CD8-positive, alpha-beta memory T cell (primary cell): Measurements from ENCODE around the gene RPS5. TPM values are rescaled to one million over a fixed set of nuclear protein-coding genes. Genes with fewer than 3 reads are reported as not detected.
A peak's percentile ranks its signal among the peaks of the same experiment; 100 is the strongest.

ENCODE experiments used
- CTCF ChIA-PET: fragments of 350-600 bp; sonication (Branson Sonifier 250); formaldehyde crosslinking; loops from one replicate; lab custom pipeline; 2021; ENCODE audit warnings: antibody characterized with exemption; lab: Charles Lee
- POLR2A ChIA-PET: fragments of 350-600 bp; sonication (Branson Sonifier 250); formaldehyde crosslinking; loops from one replicate; lab custom pipeline; 2021; ENCODE audit warnings: antibody characterized with exemption; lab: Charles Lee
- DNase-seq, 5 donors: peaks; one replicate each; pipeline versions ENCODE4 v3.0.0 to v3.0.0-alpha.2; 2020 to 2022; ENCODE audit warnings: mixed read lengths in 1 of 5
- H3K27ac ChIP-seq: one replicate; pipeline ENCODE4 v1.7.0; 2013; ENCODE audit warnings: low read depth, mild to moderate bottlenecking, low read length, moderate library complexity
- H3K27me3 ChIP-seq: 2 replicates; pipeline ENCODE4 v1.7.0; 2013; ENCODE audit warnings: low read length, mild to moderate bottlenecking; ENCODE audit not compliant: insufficient read depth, poor library complexity, severe bottlenecking
- H3K36me3 ChIP-seq: 2 replicates; pipeline ENCODE4 v1.7.0; 2013; ENCODE audit warnings: mild to moderate bottlenecking, low read length, moderate library complexity; ENCODE audit not compliant: insufficient read depth
- H3K4me1 ChIP-seq: 2 replicates; pipeline ENCODE4 v1.7.0; 2013; ENCODE audit warnings: mild to moderate bottlenecking, low read length, moderate library complexity; ENCODE audit not compliant: insufficient read depth
- H3K4me3 ChIP-seq: 2 replicates; pipeline ENCODE4 v1.7.0; 2013; ENCODE audit warnings: mild to moderate bottlenecking, low read length
- H3K9me3 ChIP-seq: 2 replicates; pipeline ENCODE4 v1.7.0; 2013; ENCODE audit warnings: mild to moderate bottlenecking, low read length
- H3K27ac Mint-ChIP-seq, 8 donors: one replicate each; pipeline ENCODE4 v1.8.0; 2020 to 2021; ENCODE audit warnings: mixed read lengths in 8 of 8, mild to moderate bottlenecking in 6 of 8, inconsistent platforms in 3 of 8, moderate library complexity in 3 of 8
- H3K27me3 Mint-ChIP-seq, 2 donors: one replicate each; pipeline ENCODE4 v1.8.0; 2020 to 2021; ENCODE audit warnings: mixed read lengths in 2 of 2, mild to moderate bottlenecking in 1 of 2, moderate library complexity in 1 of 2
- H3K36me3 Mint-ChIP-seq, 3 donors: one replicate each; pipeline ENCODE4 v1.8.0; 2020 to 2021; ENCODE audit warnings: mixed read lengths in 3 of 3, inconsistent platforms in 1 of 3, mild to moderate bottlenecking in 1 of 3
- H3K4me1 Mint-ChIP-seq, 3 donors: one replicate each; pipeline ENCODE4 v1.8.0; 2020 to 2021; ENCODE audit warnings: mixed read lengths in 3 of 3, inconsistent platforms in 1 of 3, mild to moderate bottlenecking in 1 of 3
- H3K4me3 Mint-ChIP-seq, 7 donors: one replicate each; pipeline ENCODE4 v1.8.0; 2020 to 2021; ENCODE audit warnings: mixed read lengths in 7 of 7, mild to moderate bottlenecking in 6 of 7, moderate library complexity in 4 of 7, inconsistent platforms in 2 of 7
- H3K9me3 Mint-ChIP-seq, 5 donors: one replicate each; pipeline ENCODE4 v1.8.0; 2020 to 2022; ENCODE audit warnings: mixed read lengths in 5 of 5, mild to moderate bottlenecking in 3 of 5, moderate library complexity in 2 of 5, inconsistent platforms in 1 of 5
- polyA plus RNA-seq: library from polyadenylated mRNA; unstranded; fragments of 300-500 nt; fragmentation: Illumina TruSeq; gene quantifications from one replicate; pipeline ENCODE4 v1.2.3, GENCODE V29; 2021
- total RNA-seq, 2 experiments: library from RNA; stranded (reverse); gene quantifications; one replicate each; pipeline ENCODE4 v1.2.3, GENCODE V29; 2021

Gene RPS5
- total and polyA plus RNA-seq, 3 experiments from 2014 or later, result 1,069 to 1,639 (median 1,588) TPM

DNA sequence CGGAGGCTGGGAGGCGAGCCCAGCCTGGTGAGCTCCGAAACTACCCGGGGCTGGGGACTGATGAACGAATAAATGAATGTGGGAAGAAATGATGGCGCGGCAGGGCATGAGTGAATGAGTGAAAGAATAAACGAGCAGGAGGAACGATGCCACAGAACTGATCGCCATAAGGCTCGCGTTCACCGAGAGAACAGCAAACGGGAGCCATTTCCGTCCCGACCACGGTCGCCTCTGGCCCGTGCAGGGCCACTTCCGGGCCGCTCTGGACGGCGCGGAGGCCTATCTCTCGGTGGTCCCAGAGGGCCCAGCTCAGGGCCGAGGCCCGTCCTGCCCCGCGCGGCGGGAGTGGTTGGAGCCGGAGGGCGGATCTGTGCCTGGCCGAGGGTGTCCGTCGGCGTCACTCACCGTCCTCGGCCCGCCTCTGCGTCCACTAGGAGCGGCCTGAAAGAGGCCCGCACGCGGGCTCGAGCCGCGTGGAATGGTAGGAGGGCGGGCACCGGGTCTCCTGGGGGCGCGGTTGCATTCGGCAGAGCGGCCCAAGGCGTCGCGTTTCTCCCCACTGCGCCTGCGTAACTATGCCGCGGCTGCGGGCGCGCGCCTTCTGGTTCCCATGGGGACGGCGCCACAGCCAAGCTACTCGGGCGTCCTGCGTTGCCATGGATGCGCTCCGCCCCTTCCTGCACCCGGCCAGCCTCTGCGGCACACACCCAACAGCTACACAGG lies 24.6 kb upstream of the RPS5 start, which contains the start of gene ZNF497:
ZNF497 (minus strand) TSS at position 480 of the 723 bp plus-strand sequence. CDS start 5,116 bp downstream, outside the sequence.
- Mint-ChIP-seq H3K9me3 (no peaks in the 10 kb centered on the region), H3K4me3 (peak within 1 kb of the TSS; percentile 85 to 100 (median 93)), H3K27ac (peak within 1 kb of the TSS; percentile 85 to 98 (median 94)), H3K36me3 (peaks cover 0 to 6% (median 0%) of the 10 kb centered on the region in 3 donors), H3K27me3 (no peaks in the 10 kb centered on the region), H3K4me1 (peaks cover 6 to 20% (median 11%) of the 10 kb centered on the region in 3 donors)
- ChIA-PET POLR2A (interaction anchor here (0.7 to 2.5 kb wide), 13 partner anchors 8 to 179 kb away, joined by 4 to 16 read pairs (median 6); partner anchors contain the start of genes ERVK3-1, ZNF132, ZNF274 and ZNF584), CTCF (interaction anchor here (0.9 to 2.1 kb wide), 8 partner anchors 11 to 158 kb away, joined by 3 to 13 read pairs (median 5); partner anchors contain the start of genes ZBTB45 and ZSCAN22)
- H3K4me3 ChIP-seq, result peak within 1 kb of the TSS; percentile 97
- peaks cover 8% of the 10 kb centered on the region for H3K4me1 ChIP-seq
- no peaks in the 10 kb centered on the region for H3K9me3 ChIP-seq
- no peaks in the 10 kb centered on the region for H3K27me3 ChIP-seq
- H3K27ac ChIP-seq, result peak within 1 kb of the TSS; percentile 77
- no peaks in the 10 kb centered on the region for H3K36me3 ChIP-seq
- DNase-seq, result peak; percentile 94 to 98 (median 96)

DNA sequence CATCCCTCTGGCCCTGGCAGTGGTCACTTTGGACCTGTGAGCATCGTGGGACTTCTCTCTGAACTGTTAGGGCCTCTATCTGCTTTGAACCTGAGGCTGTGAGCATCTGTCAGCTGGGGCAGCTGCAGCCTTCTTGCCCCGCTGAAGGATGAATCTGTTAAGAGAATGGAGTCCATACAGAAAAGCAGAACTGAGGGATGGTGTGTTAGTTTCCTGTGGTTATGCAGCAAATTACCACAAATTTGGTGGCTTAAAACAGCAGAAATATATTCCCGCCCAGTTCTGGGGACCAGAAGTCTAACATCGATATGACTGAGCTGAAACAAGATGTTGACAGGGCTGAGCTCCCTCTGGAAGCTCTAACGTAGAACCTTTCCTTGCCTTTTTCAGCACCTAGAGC lies 22.9 kb upstream of the RPS5 start:
- no peaks in the 10 kb centered on the region for H3K36me3 ChIP-seq
- H3K4me3 ChIP-seq, result no peak overlapping the region
- POLR2A ChIA-PET, result interaction anchor here (1.6 kb wide), 1 partner anchor 59 kb away, joined by 6 read pairs; the partner anchor contains the start of gene ERVK3-1
- H3K27ac ChIP-seq, result no peak overlapping the region
- H3K27me3 Mint-ChIP-seq, result no peaks in the 10 kb centered on the region
- no peak overlapping the region for H3K27ac Mint-ChIP-seq
- no peaks in the 10 kb centered on the region for H3K9me3 Mint-ChIP-seq
- peaks cover 6 to 12% (median 9%) of the 10 kb centered on the region in 3 donors for H3K4me1 Mint-ChIP-seq
- CTCF ChIA-PET, result interaction anchor here (1.6 to 1.9 kb wide), 3 partner anchors 9 to 38 kb away, joined by 4 to 6 read pairs (median 5); partner anchors contain the start of gene ZSCAN22
- H3K27me3 ChIP-seq, result no peaks in the 10 kb centered on the region
- H3K4me1 ChIP-seq, result peaks cover 5% of the 10 kb centered on the region
- peak overlapping the region in 6 of 7 donors; percentile 11 to 69 (median 42) for H3K4me3 Mint-ChIP-seq
- H3K9me3 ChIP-seq, result no peaks in the 10 kb centered on the region
- peaks cover 0 to 6% (median 0%) of the 10 kb centered on the region in 3 donors for H3K36me3 Mint-ChIP-seq
- DNase-seq, result no peak

DNA sequence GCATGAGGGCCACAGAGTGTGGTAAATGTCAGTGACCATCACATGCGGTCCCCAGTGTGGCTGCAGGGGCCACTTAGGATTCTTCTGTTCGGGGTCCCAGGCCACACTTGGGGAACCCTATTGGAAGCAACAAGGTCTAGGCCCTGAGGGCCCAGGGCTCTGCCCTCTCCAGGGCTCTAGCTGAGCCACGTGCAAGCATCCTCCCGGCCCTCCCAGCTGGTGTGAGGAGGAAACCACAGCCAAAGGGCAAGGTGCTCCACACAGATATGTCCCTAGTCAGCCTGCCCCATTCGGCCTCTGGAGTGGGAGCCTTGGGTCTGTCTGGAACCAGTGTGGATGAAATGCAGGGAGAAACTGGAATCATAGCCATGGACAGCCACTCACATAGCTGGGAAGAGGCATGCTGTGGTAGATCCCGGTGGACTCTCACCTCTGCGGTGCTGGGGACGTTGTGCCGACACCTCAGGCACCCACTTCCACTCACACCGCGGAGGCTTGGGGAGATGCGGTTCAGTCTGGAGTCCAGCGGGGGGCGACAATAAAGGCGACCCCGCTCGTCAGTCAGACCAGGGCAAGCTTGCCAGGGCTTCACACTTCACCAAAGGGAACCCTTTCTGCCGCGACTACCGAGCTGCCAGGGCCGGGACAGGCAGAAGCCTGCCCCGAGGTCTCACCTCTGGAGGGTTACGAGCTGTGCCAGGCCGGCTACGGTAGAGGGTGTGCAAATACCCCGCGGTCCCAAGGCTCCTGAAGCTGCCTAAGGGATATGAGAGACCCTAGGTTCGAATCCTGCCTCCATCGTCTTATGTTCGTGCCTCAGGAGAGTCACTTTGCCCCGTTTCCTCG lies 20.3 kb upstream of the RPS5 start:
- Histone ChIP-seq H3K27me3 (no peaks in the 10 kb centered on the region), H3K9me3 (no peaks in the 10 kb centered on the region), H3K36me3 (no peaks in the 10 kb centered on the region), H3K4me1 (peaks cover 2% of the 10 kb centered on the region), H3K4me3 (no peak overlapping the region), H3K27ac (no peak overlapping the region)
- Mint-ChIP-seq H3K4me1 (peaks cover 5 to 10% (median 8%) of the 10 kb centered on the region in 3 donors), H3K4me3 (no peak overlapping the region), H3K27me3 (no peaks in the 10 kb centered on the region), H3K9me3 (no peaks in the 10 kb centered on the region), H3K36me3 (peaks cover 0 to 6% (median 0%) of the 10 kb centered on the region in 3 donors), H3K27ac (no peak overlapping the region)
- POLR2A ChIA-PET, result no interaction called here
- CTCF ChIA-PET, result no interaction called here
- no peak for DNase-seq

DNA sequence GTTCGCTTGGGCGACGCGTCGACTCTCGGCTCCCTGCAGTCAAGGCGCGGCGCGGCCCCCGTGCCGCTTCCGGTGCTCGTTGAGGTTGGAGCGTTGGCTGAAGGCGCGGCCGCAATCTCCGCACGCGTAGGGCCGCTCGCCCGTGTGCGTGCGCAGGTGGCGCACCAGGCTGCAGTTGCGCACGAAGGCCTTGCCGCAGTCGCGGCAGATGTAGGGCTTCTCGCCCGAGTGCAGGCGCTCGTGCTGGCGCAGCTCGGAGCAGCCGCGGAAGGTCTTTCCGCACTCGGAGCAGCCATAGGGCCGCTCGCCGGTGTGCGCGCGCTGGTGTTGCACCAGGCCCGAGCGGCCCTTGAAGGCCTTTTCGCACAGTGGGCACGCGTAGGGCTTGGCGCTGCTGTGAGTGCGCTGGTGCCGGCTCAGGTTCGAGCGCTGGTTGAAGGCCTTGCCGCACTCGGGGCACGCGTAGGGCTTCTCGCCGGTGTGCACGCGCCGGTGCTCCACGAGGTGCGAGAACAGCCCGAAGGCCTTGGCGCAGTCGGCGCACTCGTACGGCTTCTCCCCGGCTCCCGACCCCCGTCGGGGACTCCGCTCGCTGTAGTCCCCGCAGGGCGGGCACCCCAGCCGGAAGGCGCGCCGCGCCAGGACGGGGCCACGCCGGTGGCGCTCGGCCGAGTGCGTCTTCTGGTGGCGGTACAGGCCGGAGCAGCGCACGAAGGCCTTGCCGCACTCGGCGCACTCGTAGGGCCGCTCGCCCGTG lies 19.2 kb upstream of the RPS5 start:
- H3K4me3 Mint-ChIP-seq, result no peak overlapping the region
- peaks cover 0 to 1% (median 1%) of the 10 kb centered on the region in 3 donors for H3K4me1 Mint-ChIP-seq
- Histone ChIP-seq H3K9me3 (no peaks in the 10 kb centered on the region), H3K27ac (no peak overlapping the region), H3K4me1 (no peaks in the 10 kb centered on the region), H3K4me3 (no peak overlapping the region), H3K36me3 (no peaks in the 10 kb centered on the region), H3K27me3 (no peaks in the 10 kb centered on the region)
- no peaks in the 10 kb centered on the region for H3K27me3 Mint-ChIP-seq
- DNase-seq, result no peak
- no peak overlapping the region for H3K27ac Mint-ChIP-seq
- H3K36me3 Mint-ChIP-seq, result no peaks in the 10 kb centered on the region
- POLR2A ChIA-PET, result no interaction called here
- CTCF ChIA-PET, result no interaction called here
- H3K9me3 Mint-ChIP-seq, result no peaks in the 10 kb centered on the region

DNA sequence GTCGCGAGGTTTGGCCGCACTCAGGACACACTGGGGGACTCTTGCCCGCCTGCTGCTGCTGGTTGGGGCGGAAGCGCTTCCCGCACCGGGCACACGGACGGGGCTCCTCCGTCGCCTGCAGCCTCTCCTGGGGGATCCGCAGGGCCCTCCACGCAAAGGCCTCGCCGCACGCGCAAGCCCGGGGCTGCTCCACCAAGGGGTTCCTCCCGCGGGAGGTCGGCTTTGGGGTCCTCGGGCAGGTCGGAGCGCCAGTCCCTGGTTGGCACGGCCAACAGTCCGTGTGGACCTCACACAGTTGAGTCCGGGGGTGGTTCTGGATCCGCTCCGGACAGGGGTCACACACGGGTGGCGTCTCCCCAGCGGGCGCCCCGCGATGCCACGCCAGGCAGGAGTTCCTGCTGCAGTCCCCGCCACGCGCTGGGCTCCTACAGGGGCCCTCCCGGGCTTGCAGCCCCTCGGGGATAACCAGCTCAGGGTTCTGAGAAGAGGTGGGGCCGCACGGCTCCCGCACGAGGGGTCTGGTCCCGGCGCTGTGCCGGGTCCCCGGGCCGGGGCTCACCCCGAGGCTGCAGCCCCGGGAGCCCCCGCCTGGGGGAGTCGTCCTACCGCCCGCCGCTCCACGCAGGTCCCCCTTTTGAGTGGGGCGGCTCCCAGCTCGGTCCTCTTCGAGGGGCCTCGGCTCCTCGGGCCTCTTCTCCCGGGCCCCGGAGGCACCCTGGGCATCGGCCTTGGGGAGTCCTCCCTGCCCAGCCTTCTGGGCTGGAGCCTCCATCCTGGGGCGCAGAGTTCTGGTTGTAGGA lies 18.3 kb upstream of the RPS5 start:
- Histone ChIP-seq H3K27ac (no peak overlapping the region), H3K27me3 (no peaks in the 10 kb centered on the region), H3K4me3 (no peak overlapping the region), H3K36me3 (no peaks in the 10 kb centered on the region), H3K9me3 (no peaks in the 10 kb centered on the region), H3K4me1 (no peaks in the 10 kb centered on the region)
- no peaks in the 10 kb centered on the region for H3K36me3 Mint-ChIP-seq
- H3K4me3 Mint-ChIP-seq, result no peak overlapping the region
- no peaks in the 10 kb centered on the region for H3K27me3 Mint-ChIP-seq
- ChIA-PET POLR2A (no interaction called here), CTCF (no interaction called here)
- no peak for DNase-seq
- no peaks in the 10 kb centered on the region for H3K9me3 Mint-ChIP-seq
- no peaks in the 10 kb centered on the region for H3K4me1 Mint-ChIP-seq
- no peak overlapping the region for H3K27ac Mint-ChIP-seq

DNA sequence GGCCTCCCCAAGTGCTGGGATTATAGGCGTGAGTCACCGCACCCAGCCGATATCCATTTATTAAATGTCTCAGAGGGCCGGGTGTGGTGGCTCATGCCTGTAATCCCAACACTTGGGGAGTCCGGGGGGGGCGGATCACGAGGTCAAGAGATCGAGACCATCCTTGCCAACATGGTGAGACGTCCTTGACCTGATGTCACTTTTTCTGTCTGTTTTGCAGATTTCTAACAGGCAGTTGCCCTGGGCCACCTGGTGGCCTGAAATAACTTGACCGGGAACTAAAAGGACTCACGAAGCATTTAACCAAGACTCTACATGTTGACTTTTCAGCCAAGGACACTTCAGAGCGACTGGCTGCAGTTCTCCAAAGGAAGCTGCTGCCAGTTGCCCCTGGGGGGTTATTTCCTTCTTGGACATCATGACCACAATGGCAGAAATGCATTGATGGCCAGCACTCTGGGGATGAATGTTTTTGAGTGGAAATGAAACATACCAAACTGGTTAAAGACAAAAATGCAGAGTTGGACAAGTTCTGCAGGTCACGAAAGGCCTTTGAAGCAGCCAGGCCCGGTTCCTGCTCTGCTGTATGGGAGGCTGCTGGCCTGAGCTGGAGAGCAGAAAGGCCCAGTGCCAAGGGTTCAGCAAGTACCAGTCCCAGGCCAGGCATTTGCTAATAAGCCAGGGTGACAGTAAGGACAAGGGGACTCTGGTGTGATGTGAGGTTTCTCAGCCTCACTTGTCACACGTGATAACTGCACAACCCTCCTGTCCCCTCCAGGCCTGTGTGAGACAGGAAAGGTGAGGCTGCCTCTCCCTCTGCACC lies 14.5 kb upstream of the RPS5 start:
- Histone ChIP-seq H3K27ac (no peak overlapping the region), H3K4me3 (no peak overlapping the region), H3K36me3 (no peaks in the 10 kb centered on the region), H3K4me1 (no peaks in the 10 kb centered on the region), H3K27me3 (no peaks in the 10 kb centered on the region), H3K9me3 (no peaks in the 10 kb centered on the region)
- no peak overlapping the region for H3K27ac Mint-ChIP-seq
- ChIA-PET POLR2A (no interaction called here), CTCF (interaction anchor here (1.1 kb wide), 1 partner anchor 9 kb away, joined by 4 read pairs; no protein-coding TSS in a partner anchor)
- no peaks in the 10 kb centered on the region for H3K4me1 Mint-ChIP-seq
- no peak overlapping the region for H3K4me3 Mint-ChIP-seq
- H3K9me3 Mint-ChIP-seq, result no peaks in the 10 kb centered on the region
- DNase-seq, result no peak
- no peaks in the 10 kb centered on the region for H3K36me3 Mint-ChIP-seq
- H3K27me3 Mint-ChIP-seq, result no peaks in the 10 kb centered on the region
